HCT116 (cell line): ENCODE data around the gene MST1R. TPM values are rescaled to one million over a fixed set of nuclear protein-coding genes. Genes with fewer than 3 reads are reported as not detected.

Source experiments
- ATAC-seq: fragments of 200-7000 bp; cut with Tn5 transposase; 2 replicates; pipeline ENCODE4 v1.9.1; 2020; ENCODE audit warnings: mild to moderate bottlenecking, moderate library complexity
- BruUV-seq: library from RNA; stranded (reverse); fragments of 400-500 nt; replicated peaks from 2 replicates; lab custom pipeline; 2021; lab: Mats Ljungman, UMichigan
- CTCF ChIA-PET: fragments of 300-600 bp; sonication (Branson Sonifier 250); formaldehyde crosslinking; loops from one replicate; lab custom pipeline; 2021; ENCODE audit warnings: antibody characterized with exemption; lab: Charles Lee
- POLR2A ChIA-PET: fragments of 300-600, 350-600 bp; sonication (Branson Sonifier 250); formaldehyde crosslinking; loops from one replicate; lab custom pipeline; 2021; ENCODE audit warnings: antibody characterized with exemption; lab: Charles Lee
- RAD21 ChIA-PET, 2 experiments: fragments of 300-600 bp; sonication (Branson Sonifier 250); formaldehyde crosslinking; loops; one replicate each; lab custom pipeline; 2023; ENCODE audit warnings: low total read pairs in 2 of 2; ENCODE audit not compliant: uncharacterized antibody in 2 of 2, unreplicated experiment in 2 of 2, low non-redundant PET in 1 of 2; lab: Charles Lee
- DNase-seq: peaks from one replicate; pipeline ENCODE4 v3.0.0-alpha.2; 2010; ENCODE audit warnings: low read depth, low spot score
- H2AFZ ChIP-seq: fragments of 200-600 bp; shearing (Covaris generic), sonication (generic); 2 replicates; pipeline ENCODE4 v1.6.1; 2017; ENCODE audit warnings: low read depth, mixed run types, mixed read lengths, antibody characterized with exemption, low read length; ENCODE audit not compliant: poor library complexity, severe bottlenecking
- H3K27ac ChIP-seq: 2 replicates; pipeline ENCODE4 v1.5.1; 2012; ENCODE audit warnings: low read depth, low read length
- H3K27me3 ChIP-seq: fragments of 200-600 bp; sonication (generic); 2 replicates; pipeline ENCODE4 v1.6.1; 2016; ENCODE audit warnings: mixed run types, low read length, mixed read lengths; ENCODE audit not compliant: insufficient read depth
- H3K36me3 ChIP-seq, 2 experiments: fragments of 200-500 bp in 1 of 2; fragments of 200-600 bp in 1 of 2; sonication (Bioruptor generic) in 1 of 2; sonication (generic) in 1 of 2; 2 replicates each; pipeline versions ENCODE4 v1.5.1 to v1.6.1; 2014 to 2016; ENCODE audit warnings: low read length in 2 of 2, inconsistent platforms in 1 of 2, mixed read lengths in 1 of 2, mixed run types in 1 of 2; ENCODE audit not compliant: insufficient read depth in 2 of 2, control insufficient read depth in 1 of 2
- H3K4me1 ChIP-seq, 2 experiments: fragments of 200-600 bp in 1 of 2; sonication (generic) in 1 of 2; 2 replicates each; pipeline versions ENCODE4 v1.5.1 to v1.6.1; 2012 to 2017; ENCODE audit warnings: low read length in 2 of 2, inconsistent platforms in 1 of 2, mild to moderate bottlenecking in 1 of 2, mixed read lengths in 1 of 2, mixed run types in 1 of 2, moderate library complexity in 1 of 2; ENCODE audit not compliant: insufficient read depth in 2 of 2, control insufficient read depth in 1 of 2
- H3K4me2 ChIP-seq: fragments of 200-600 bp; sonication (generic); 2 replicates; pipeline ENCODE4 v1.6.1; 2017; ENCODE audit warnings: mixed run types, low read length, mixed read lengths
- H3K4me3 ChIP-seq, 2 experiments: fragments of 200-600 bp in 1 of 2; sonication (generic) in 1 of 2; replicated peaks in 1 of 2; 2 replicates each; pipeline ENCODE4 v1.5.1; 2011 to 2016; ENCODE audit warnings: low read length in 2 of 2, control low read depth in 1 of 2, low read depth in 1 of 2, mild to moderate bottlenecking in 1 of 2, mixed read lengths in 1 of 2, mixed run types in 1 of 2
- H3K79me2 ChIP-seq: fragments of 200-600 bp; sonication (generic); 2 replicates; pipeline ENCODE4 v1.6.1; 2017; ENCODE audit warnings: mild to moderate bottlenecking, mixed run types, low read length, moderate library complexity, mixed read lengths; ENCODE audit not compliant: insufficient read depth
- H3K9ac ChIP-seq: fragments of 200-600 bp; sonication (generic); 2 replicates; pipeline ENCODE4 v1.6.1; 2016; ENCODE audit warnings: low read length, mixed read lengths
- H3K9me2 ChIP-seq: fragments of 200-600 bp; sonication (generic), shearing (Covaris generic); 2 replicates; pipeline ENCODE4 v1.6.1; 2017; ENCODE audit warnings: mixed run types, mild to moderate bottlenecking, moderate library complexity; ENCODE audit not compliant: insufficient read depth
- H3K9me3 ChIP-seq, 2 experiments: fragments of 200-500 bp in 1 of 2; fragments of 200-600 bp in 1 of 2; sonication (Bioruptor generic) in 1 of 2; sonication (generic) in 1 of 2; 2 replicates each; pipeline ENCODE4 v1.6.1; 2014 to 2017; ENCODE audit warnings: low read length in 2 of 2, mixed read lengths in 2 of 2, inconsistent platforms in 1 of 2, low read depth in 1 of 2, mild to moderate bottlenecking in 1 of 2, mixed run types in 1 of 2, moderate library complexity in 1 of 2; ENCODE audit not compliant: control insufficient read depth in 1 of 2, insufficient read depth in 1 of 2
- H4K20me1 ChIP-seq: fragments of 200-600 bp; sonication (generic), shearing (Covaris generic); 2 replicates; pipeline ENCODE4 v1.6.1; 2017; ENCODE audit warnings: mixed run types, mild to moderate bottlenecking, moderate library complexity; ENCODE audit not compliant: insufficient read depth
- CBX3 ChIP-seq: IDR thresholded peaks from 2 replicates; pipeline ENCODE4 v1.6.1; 2012; ENCODE audit warnings: low read depth
- CEBPB ChIP-seq: IDR thresholded peaks from 2 replicates; pipeline ENCODE4 v1.6.1; 2012; ENCODE audit warnings: low read depth
- EGR1 ChIP-seq: IDR thresholded peaks from 2 replicates; pipeline ENCODE4 v1.6.1; 2012; ENCODE audit warnings: low read depth
- ELF1 ChIP-seq: IDR thresholded peaks from 2 replicates; pipeline ENCODE4 v1.6.1; 2012; ENCODE audit warnings: low read depth, borderline replicate concordance
- EZH2phosphoT487 ChIP-seq: fragments of 200-600 bp; IDR thresholded peaks from 2 replicates; pipeline ENCODE4 v1.6.1; 2018; ENCODE audit warnings: antibody characterized with exemption, borderline replicate concordance
- POLR2AphosphoS5 ChIP-seq: IDR thresholded peaks from 2 replicates; pipeline ENCODE4 v1.6.1; 2011; ENCODE audit warnings: mild to moderate bottlenecking, low read depth, low read length, moderate library complexity
- SIN3A ChIP-seq: IDR thresholded peaks from 2 replicates; pipeline ENCODE4 v1.6.1; 2012; ENCODE audit warnings: low read depth
- TCF7L2 ChIP-seq: IDR thresholded peaks from 2 replicates; pipeline ENCODE4 v1.7.0; 2011; ENCODE audit warnings: borderline replicate concordance, inconsistent platforms; ENCODE audit not compliant: insufficient read depth, insufficient read length; ENCODE audit errors: extremely low read depth
- ZNF274 ChIP-seq: fragments of 200-500 bp; sonication (Bioruptor generic); IDR thresholded peaks from 2 replicates; pipeline ENCODE4 v1.6.1; 2014; ENCODE audit warnings: mild to moderate bottlenecking, low read depth, low read length, inconsistent platforms
- intact Hi-C: fragments of 100-400 bp; cut with micrococcal nuclease; formaldehyde crosslinking; loops from 2 replicates; pipeline ENCODE4 v1.10.0; 2022
- total RNA-seq: library from RNA; stranded (reverse); gene quantifications from one replicate; pipeline ENCODE4 v1.2.1, GENCODE V29; 2021; ENCODE audit not compliant: unreplicated experiment
- TF ChIP-seq, protein P1 (sequence below): IDR thresholded peaks from 2 replicates; pipeline ENCODE4 v1.6.1; 2011; ENCODE audit warnings: mild to moderate bottlenecking, low read length, moderate library complexity; ENCODE audit not compliant: insufficient replicate concordance; ENCODE audit errors: extremely low read depth

MST1R gene
- total RNA-seq, 1 experiment from 2014 or later = 113 TPM

GRCh38 chr3:49929291-49930167, 25.9 kb upstream of the MST1R start, which contains the start of gene MON1A (continued):
- TF ChIP-seq, protein P1, sequence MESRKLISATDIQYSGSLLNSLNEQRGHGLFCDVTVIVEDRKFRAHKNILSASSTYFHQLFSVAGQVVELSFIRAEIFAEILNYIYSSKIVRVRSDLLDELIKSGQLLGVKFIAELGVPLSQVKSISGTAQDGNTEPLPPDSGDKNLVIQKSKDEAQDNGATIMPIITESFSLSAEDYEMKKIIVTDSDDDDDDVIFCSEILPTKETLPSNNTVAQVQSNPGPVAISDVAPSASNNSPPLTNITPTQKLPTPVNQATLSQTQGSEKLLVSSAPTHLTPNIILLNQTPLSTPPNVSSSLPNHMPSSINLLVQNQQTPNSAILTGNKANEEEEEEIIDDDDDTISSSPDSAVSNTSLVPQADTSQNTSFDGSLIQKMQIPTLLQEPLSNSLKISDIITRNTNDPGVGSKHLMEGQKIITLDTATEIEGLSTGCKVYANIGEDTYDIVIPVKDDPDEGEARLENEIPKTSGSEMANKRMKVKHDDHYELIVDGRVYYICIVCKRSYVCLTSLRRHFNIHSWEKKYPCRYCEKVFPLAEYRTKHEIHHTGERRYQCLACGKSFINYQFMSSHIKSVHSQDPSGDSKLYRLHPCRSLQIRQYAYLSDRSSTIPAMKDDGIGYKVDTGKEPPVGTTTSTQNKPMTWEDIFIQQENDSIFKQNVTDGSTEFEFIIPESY = no peak

DNA sequence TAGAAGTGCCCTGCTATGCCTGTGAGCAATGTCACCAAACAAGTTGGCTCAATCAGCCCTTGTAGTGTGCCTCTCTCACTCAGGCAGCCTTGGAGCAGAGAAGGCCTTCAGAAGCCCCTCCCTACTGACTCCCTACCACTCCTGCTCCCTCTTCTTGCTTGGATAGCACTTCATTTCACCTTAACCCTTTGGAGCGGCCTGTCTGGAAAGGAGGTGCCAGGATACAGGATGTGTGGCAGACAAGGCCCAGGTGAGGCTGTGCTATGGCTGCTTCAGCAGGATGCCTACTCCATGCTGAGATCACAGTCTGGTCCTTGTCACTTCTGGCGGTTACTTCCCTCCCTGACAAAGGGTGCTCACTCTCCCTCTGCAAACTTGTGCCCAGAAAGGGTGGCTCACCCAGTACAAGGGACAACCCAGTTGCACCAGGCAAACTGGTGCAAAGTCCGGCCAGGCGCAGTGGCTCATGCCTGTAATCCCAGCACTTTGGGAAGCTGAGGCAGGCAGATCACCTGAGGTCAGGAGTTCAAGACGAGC, 24.9 kb upstream of the MST1R start:
- no peaks in the 10 kb centered on the region for H4K20me1 ChIP-seq
- no peaks in the 10 kb centered on the region for H3K9me2 ChIP-seq
- peaks cover 26 to 49% of the 10 kb centered on the region in 2 experiments for H3K4me1 ChIP-seq
- ATAC-seq = no peak
- RAD21 ChIA-PET = no interaction called here
- DNase-seq = no peak
- no TSS peak for BruUV-seq
- CTCF ChIA-PET = interaction anchor here (0.7 to 1.9 kb wide), 4 partner anchors 12 to 126 kb away, joined by 3 to 15 read pairs (median 5); partner anchors contain the start of genes INKA1 and RBM6
- H3K36me3 ChIP-seq = no peaks in the 10 kb centered on the region
- H3K79me2 ChIP-seq = no peaks in the 10 kb centered on the region
- H2AFZ ChIP-seq = no peak overlapping the region
- peak overlapping the region; percentile 23 to 68 for H3K4me3 ChIP-seq
- H3K9ac ChIP-seq = peak overlapping the region; percentile 64; the same call in 1 of the 2 replicates
- H3K4me2 ChIP-seq = peak overlapping the region; percentile 82
- POLR2A ChIA-PET = interaction anchor here (1.0 to 4.4 kb wide), 3 partner anchors 8 to 28 kb away, joined by 4 to 38 read pairs (median 7); partner anchors contain the start of gene RBM6
- TF ChIP-seq ELF1 = no peak
- TF ChIP-seq CEBPB = no peak
- no peak for TF ChIP-seq TCF7L2
- TF ChIP-seq EGR1 = no peak
- no peak for TF ChIP-seq SIN3A
- TF ChIP-seq, protein P1 = no peak
- no peak for TF ChIP-seq ZNF274
- no peak for TF ChIP-seq EZH2phosphoT487
- TF ChIP-seq POLR2AphosphoS5 = no peak
- no peak for TF ChIP-seq CBX3
- TF ChIP-seq, all 23 proteins: peak for 0
- intact Hi-C loops = no loop called here
- no peaks in the 10 kb centered on the region for H3K27me3 ChIP-seq
- H3K27ac ChIP-seq = peak overlapping the region; percentile 14; the same call in 1 of the 2 replicates
- H3K9me3 ChIP-seq = no peaks in the 10 kb centered on the region
